GM10266 (cell line): ENCODE data around the gene ATP6V1G3.

Source experiments
- DNase-seq: peaks from one replicate; pipeline ENCODE4 v3.0.0; 2012; ENCODE audit errors: extremely low spot score
- TF ChIP-seq, protein P1 (sequence below): IDR thresholded peaks from 2 replicates; pipeline ENCODE4 v1.5.1; 2012; ENCODE audit warnings: mild to moderate bottlenecking, low read depth; ENCODE audit not compliant: control insufficient read depth, insufficient read depth; ENCODE audit errors: missing control alignments

ATP6V1G3 gene

GRCh38 chr1:198542632-198543031, 2.2 kb upstream of the ATP6V1G3 start:
- TF ChIP-seq, protein P1, sequence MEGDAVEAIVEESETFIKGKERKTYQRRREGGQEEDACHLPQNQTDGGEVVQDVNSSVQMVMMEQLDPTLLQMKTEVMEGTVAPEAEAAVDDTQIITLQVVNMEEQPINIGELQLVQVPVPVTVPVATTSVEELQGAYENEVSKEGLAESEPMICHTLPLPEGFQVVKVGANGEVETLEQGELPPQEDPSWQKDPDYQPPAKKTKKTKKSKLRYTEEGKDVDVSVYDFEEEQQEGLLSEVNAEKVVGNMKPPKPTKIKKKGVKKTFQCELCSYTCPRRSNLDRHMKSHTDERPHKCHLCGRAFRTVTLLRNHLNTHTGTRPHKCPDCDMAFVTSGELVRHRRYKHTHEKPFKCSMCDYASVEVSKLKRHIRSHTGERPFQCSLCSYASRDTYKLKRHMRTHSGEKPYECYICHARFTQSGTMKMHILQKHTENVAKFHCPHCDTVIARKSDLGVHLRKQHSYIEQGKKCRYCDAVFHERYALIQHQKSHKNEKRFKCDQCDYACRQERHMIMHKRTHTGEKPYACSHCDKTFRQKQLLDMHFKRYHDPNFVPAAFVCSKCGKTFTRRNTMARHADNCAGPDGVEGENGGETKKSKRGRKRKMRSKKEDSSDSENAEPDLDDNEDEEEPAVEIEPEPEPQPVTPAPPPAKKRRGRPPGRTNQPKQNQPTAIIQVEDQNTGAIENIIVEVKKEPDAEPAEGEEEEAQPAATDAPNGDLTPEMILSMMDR: no peak
- no peak for DNase-seq

DNA sequence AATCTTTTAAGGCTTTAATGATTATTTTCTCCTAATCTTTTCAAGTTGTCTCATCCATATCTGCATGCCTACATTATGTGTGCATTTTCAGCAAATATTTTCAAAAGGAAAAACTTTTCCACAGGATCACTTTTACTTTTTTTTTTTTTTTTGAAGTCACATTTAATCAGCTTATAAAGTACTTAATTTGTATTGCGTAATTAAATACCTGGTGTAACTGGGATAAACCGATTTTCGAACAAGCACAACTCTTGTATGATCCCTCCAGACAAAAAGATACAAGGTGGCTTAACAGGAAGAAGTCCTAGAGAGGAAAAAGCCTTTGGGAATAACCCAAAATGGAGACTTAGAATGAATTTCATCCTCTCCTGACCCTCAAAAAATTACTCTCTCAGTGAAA, 1.3 kb upstream of the ATP6V1G3 start:
- DNase-seq: no peak
- TF ChIP-seq, protein P1: no peak

- TF ChIP-seq, protein P1: no peak
- no peak for DNase-seq
Observed at GRCh38 chr1:198538579-198539364, 1.7 kb downstream of the ATP6V1G3 start.

DNA sequence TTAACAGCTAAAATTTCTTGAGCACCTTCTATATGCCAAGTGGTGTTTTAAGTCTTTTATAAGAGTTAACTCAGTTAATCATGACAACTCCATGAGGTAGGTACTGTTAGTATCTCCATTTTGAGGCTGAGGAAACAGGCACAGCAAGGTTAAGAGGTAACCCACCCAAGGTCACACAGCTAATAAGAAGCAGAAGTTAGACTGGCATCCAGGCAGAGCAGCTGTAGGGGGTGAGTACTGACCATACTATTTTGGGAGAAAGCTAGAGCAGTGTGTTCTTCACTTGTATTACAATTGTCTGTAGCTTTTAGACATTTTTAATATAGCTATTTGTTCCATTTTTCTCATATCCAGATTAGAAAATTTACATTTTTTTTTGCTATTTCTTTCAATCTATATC, 4.8 kb downstream of the ATP6V1G3 start:
- TF ChIP-seq, protein P1: no peak
- no peak for DNase-seq

DNA sequence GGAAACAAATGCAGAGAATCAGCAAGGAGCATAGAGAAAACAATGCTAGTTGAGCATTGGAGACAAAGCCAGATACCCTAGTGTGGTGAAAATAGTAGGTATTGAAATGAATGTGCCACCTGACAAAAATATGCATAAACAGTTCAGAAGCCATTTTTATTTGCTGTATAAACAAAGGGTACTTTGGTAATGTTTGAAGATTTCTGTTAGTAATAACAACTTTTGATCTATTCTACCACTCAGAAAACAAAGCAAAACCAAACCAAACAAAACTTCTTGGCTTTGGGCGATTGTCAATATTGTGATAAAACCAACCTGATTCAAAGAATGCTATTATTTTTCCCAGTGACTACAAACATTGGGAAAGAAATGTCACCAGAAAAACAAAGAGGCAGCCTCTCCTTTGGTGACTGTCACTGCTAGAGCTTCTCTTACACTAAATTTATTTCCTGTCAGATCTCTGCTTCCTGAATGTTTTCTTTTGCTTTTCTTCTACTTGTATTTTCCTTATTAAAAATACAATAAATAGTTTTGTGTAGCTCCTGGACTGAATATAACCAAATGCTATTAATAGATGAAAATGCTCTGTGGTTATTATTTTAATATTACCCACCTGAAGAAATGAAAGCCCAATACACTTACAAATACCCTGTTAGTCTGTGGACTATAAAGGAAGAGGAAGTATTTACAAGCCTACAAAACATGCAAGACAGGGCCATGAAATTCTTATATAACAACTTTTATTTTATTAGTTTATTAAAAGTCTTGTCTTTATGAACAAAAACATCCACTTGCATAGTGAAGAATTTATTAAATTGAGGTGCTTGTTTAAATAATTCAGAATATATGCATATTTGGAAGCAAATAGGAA, 5.7 kb downstream of the ATP6V1G3 start:
- DNase-seq: no peak

DNA sequence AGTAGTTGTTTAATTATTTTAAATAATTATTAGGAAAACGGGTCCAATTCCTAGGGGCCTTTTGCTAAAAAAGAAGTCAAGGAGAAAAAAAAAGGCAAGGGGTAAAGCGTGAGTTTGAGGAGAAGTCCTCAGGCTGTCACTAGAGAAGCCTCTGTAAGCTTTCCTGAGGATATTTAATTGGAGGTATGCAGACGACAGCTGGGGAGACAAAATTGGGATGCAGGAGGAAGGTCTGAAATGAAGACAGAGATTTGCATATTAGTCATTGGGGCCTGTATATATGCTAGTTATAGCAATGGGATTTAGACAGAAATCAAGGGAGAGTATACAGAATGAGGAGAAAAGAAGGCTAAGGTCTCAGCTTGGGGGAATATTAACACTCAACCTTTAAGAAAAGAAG, 8.6 kb downstream of the ATP6V1G3 start:
- TF ChIP-seq, protein P1: no peak
- no peak for DNase-seq

More for the DNA sequence above, 5.7 kb downstream of the ATP6V1G3 start:
- TF ChIP-seq, protein P1: no peak

DNA sequence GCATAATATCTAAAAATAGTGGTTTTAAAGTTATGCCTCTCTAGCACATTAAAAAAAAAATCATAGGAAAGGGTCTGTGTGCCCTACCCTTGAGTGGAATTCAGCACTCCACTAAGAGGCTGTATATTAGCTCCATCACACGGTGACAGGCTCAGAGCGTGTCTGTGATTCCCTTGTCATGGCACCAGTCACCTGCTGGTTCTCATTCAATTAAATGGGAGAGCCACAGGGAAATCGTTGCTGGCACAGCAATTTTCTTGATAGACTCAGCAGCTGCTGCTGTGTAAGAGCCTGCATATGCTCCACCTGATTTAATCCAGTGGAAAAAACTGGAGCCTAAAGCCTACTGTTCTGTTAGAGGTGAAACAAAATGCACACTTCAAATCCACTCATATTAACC, 9.5 kb downstream of the ATP6V1G3 start:
- TF ChIP-seq, protein P1: no peak
- DNase-seq: no peak
